GM10248 (cell line): ENCODE measurements around the gene HEATR1.
"Not testable (repeated sequence)": the region's sequence is repeated elsewhere in the genome, so short reads cannot be mapped to it uniquely, and the experiment has no call there.

ENCODE experiments used
- CTCF ChIA-PET: fragments of 300-600 bp; sonication (Branson Sonifier 250); formaldehyde crosslinking; extraction: SDS; loops from one replicate; lab custom pipeline; 2021; ENCODE audit warnings: antibody characterized with exemption; lab: Yijun Ruan, JAX
- POLR2A ChIA-PET: fragments of 350-650 bp; sonication (Branson Sonifier 250); formaldehyde crosslinking; extraction: SDS; loops from one replicate; lab custom pipeline; 2020; ENCODE audit warnings: antibody characterized with exemption; lab: Yijun Ruan, JAX
- DNase-seq: peaks from one replicate; pipeline ENCODE4 v3.0.0; 2012; ENCODE audit errors: extremely low spot score
- CTCF ChIP-seq: IDR thresholded peaks from 2 replicates; pipeline ENCODE4 v1.5.1; 2012; ENCODE audit warnings: mild to moderate bottlenecking, low read depth; ENCODE audit errors: extremely low read depth, missing control alignments, control extremely low read depth

Gene HEATR1

DNA sequence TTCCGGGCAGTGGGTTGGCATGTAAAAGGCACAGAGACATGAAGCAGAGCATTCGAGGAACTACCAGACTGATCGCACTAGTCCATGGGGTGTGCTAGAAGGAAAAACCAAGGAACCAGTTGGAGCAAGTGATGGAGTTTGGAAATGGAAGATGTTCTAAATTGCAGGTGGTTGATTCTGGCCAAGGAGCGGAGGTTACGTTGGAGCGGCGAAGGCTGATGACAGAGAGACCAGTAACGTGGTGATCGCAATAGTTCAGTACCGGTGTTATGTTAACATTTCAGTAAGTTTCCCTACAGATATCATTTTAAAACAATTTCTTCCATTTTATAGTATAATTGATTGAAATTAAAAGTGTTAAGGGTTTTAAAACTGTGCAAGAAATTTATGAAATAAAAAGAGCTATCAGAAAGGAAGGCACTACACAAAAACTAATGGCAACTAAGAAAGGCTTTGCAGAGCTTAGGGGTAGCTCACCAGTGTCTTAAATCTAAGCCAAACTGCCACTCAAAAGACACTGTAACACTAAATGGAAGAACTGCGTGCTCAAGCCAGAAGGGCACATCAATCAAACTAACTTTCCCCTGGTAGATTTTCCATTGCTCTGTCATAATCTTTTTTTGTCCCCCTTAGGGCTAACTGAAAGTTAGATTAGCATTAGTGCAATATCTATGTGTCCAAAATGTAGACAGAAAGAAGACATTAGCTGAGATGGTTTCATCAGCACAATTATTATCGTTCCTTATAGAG, 11.3 kb upstream of the HEATR1 start:
- ChIA-PET CTCF (interaction anchor here (0.9 to 1.6 kb wide), 3 partner anchors 10 to 42 kb away, joined by 3 to 7 read pairs (median 3); partner anchors contain the start of gene HEATR1), POLR2A (no interaction called here)
- no peak for TF ChIP-seq CTCF
- DNase-seq = no peak

DNA sequence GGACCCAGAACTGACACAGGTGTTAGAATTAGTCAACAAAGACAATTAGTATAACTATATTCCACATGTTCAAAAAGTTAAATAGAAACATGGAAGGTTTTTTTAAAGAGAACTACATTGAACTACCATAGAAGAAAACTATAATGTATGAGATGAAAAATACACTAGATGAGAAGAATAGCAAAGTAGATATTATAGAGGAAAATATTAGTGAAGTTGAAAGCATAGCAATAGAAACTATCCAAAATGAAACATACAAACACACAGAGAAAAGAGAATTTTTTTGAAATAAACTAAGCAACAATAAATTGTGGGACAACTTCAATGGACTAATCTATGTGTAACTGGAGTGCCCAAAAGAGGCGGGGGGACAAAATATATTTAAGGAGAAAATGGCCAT, 8.0 kb upstream of the HEATR1 start:
- POLR2A ChIA-PET = no interaction called here
- DNase-seq = no peak
- TF ChIP-seq CTCF = no peak
- CTCF ChIA-PET = no interaction called here

DNA sequence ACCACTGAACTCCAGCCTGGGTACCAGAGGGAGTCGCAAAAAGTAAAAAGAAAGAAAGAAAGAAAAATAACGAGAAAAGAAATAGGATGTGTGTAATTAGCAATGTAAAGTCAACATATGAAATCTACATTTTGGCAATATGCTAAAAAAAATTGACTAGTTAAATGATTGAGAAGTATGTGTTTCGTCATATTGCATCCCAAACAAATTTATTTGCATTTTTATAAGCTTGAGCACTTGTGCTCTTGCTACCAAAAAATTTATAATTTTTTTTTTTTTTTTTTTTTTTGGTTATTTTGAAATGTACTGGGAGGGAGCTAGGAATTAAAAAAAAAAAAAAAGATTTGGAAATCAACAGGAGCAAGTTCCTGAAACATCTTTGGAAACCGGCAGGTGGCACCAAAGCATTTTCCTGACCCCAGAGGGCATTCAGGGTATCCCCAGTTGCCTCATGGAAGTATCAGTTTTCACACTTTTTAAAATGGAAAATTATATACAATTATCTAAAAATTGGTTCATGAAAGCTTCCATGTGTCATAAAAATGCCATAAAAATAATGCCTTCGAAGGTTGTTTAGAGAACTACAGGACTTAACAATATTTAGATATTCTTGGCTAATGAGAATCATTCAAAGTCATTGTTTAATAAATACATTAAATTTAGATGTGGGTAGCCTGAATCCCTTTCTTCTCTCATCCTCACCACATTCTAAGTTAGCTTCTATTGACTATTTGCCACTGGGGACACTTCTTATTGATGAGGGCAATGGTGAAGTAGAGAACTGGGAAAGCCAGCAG, 4.8 kb upstream of the HEATR1 start:
- POLR2A ChIA-PET = no interaction called here
- CTCF ChIA-PET = interaction anchor here (1.1 to 1.4 kb wide), 3 partner anchors 10 to 29 kb away, joined by 3 to 5 read pairs (median 5); no protein-coding TSS in a partner anchor

GRCh38 chr1:236607597-236607996, 3.3 kb upstream of the HEATR1 start:
- DNase-seq, CTCF ChIA-PET: not testable (repeated sequence)

More for the DNA sequence above, 4.8 kb upstream of the HEATR1 start:
- peak; percentile 43 for TF ChIP-seq CTCF
- DNase-seq = no peak

GRCh38 chr1:236604905-236605806, 840 bp upstream of the HEATR1 start:
- CTCF ChIA-PET = interaction anchor here (0.7 to 2.0 kb wide), 10 partner anchors 9 to 781 kb away, joined by 3 to 8 read pairs (median 4); no protein-coding TSS in a partner anchor
- TF ChIP-seq CTCF = no peak
- DNase-seq = no peak
- POLR2A ChIA-PET = interaction anchor here (0.7 kb wide), 1 partner anchor 324 kb away, joined by 3 read pairs; no protein-coding TSS in a partner anchor

More at GRCh38 chr1:236607597-236607996, 3.3 kb upstream of the HEATR1 start:
- POLR2A ChIA-PET = not testable (repeated sequence)

DNA sequence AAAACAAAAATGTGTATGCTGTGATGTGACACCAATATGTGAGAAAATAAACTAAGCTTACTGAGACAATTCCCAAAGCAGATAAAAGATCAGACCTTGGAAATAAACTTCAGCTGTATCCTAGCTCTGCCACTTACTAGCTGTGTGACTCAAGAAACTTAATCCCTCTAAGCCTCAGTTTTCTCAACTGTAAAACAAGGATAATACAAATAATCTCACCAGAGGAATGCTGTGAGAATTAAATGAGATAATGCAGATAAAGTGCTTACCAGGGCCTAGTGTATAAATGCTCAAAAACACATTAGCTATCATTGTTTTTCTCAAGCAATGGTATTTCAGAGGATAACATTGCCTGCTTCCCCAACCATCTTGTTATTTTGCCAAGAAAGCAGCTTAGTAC, 2.1 kb downstream of the HEATR1 start:
- POLR2A ChIA-PET = no interaction called here
- DNase-seq = no peak
- no peak for TF ChIP-seq CTCF
- CTCF ChIA-PET = interaction anchor here (1.3 kb wide), 1 partner anchor 784 kb away, joined by 3 read pairs; no protein-coding TSS in a partner anchor
